Skin of body (tissue), 2 donors: ENCODE data around the gene DIS3L. TPM values are rescaled to one million over a fixed set of nuclear protein-coding genes. Genes with fewer than 3 reads are reported as not detected.
"Not testable (repeated sequence)": the region's sequence is repeated elsewhere in the genome, so short reads cannot be mapped to it uniquely, and the experiment has no call there.

ENCODE experiments used
- DNase-seq: peaks from one replicate; lab custom pipeline; 2025; lab: John Stamatoyannopoulos, UW
- total RNA-seq: library from RNA; depleted of rRNA; stranded (reverse); fragments of >200 nt; gene quantifications from one replicate; pipeline ENCODE4 v1.2.3, GENCODE V29; 2014

DIS3L gene
- total RNA-seq, 1 donor from 2014 or later: 27.3 TPM

- no peak for DNase-seq
Observed at GRCh38 chr15:66276546-66276945, 16.8 kb upstream of the DIS3L start.

GRCh38 chr15:66278056-66278455, 15.3 kb upstream of the DIS3L start:
- DNase-seq: no peak

DNA sequence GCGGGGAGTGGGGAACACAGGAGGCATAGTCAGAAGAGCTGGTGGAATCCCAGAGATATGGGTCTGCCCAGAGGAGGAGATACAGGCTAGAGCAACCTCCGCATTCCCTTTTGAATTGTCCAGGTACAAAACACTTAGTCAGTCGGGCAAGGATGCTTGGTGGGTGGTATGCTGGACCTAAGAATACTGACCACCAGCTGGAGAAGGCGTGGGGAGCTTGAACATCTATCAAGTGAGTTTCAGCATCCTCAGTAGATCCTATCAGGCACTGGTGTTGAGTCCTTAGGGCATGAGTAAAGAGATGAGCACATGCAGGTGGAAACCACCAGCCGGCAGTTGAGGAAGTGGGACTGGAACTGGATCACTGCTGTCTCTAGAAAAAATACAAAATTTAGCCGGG, 14.7 kb upstream of the DIS3L start:
- DNase-seq: no peak

DNA sequence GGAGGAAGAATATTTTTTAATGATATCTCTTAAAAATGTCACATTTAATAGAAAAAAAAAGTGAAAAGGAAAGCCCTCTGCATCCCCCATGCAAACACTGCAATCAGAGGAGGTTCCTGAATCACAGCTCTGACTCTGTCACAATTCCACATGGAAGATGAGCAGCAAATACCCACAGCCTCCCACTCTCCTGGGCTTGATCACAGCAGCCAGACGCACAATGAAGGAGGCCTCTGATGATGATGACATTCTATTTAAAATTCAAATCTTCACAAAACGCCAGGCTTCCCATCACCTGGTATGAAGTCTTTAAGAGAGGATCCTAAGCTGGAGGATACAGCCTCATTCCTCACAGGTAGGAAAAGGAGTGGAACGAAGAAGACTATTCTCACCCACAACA, 9.1 kb upstream of the DIS3L start:
- no peak for DNase-seq

GRCh38 chr15:66285533-66286280, 7.7 kb upstream of the DIS3L start:
- no peak for DNase-seq

- peak; percentile 12 for DNase-seq
Observed at GRCh38 chr15:66287461-66288057, 5.8 kb upstream of the DIS3L start.

GRCh38 chr15:66288093-66288492, 5.3 kb upstream of the DIS3L start:
- no peak for DNase-seq

DNA sequence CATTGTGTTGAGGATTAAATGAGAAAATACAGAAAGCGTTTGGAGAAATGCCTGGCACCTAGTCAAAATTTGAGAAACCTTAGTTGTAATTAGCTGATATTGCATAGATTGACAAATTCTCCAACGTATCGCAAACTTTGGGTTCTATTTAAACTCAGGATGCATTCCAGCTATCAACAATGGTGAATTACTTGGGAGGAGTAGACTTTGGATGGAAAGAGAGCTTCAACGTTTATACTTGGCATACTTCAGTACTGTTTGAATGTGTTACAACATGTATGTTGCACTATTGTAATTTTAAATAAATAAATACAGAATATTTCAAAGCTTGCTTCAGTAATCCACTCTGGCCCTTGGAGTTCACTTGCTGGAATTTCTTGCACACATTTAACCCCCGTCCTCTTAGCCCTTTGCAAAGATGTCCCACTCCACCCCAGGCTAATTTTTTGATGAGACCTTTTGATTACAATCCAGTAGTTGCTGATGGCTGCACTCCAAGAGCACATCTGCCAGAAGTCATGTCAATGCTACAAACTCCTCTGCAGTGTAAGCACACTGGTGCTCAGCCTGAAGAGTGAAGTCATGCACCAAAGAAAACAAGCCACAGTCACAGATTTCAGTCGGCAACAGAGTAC, 4.7 kb upstream of the DIS3L start:
- peak; percentile 75 for DNase-seq

- DNase-seq: no peak
Observed at GRCh38 chr15:66290007-66290406, 3.4 kb upstream of the DIS3L start.

DNA sequence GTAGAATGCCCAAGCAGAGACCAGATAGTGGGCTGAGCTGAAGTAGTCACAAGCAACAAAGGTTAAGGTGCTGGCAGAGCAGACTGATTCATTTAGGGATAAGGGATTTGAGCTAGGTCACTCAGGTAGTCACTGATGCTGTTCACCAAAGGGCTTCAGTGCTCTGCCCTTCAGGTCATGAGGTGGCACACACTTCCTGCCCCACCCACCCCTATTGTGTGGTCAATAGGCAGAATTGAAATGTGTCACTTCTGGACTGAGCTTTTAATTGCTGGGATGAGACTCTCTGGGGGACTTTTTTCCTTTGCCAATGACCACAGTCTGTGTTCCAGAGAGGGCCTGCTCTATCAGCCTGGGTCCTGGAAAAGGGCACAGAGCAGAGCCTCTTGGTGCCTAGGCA, 2.9 kb upstream of the DIS3L start:
- DNase-seq: no peak

GRCh38 chr15:66291816-66292570, 1.4 kb upstream of the DIS3L start:
- no peak for DNase-seq

- peak; percentile 56 for DNase-seq
Observed at GRCh38 chr15:66292571-66293418, 573 bp upstream of the DIS3L start.

GRCh38 chr15:66294157-66294931, 976 bp downstream of the DIS3L start:
- DNase-seq: peak; percentile 31

DNA sequence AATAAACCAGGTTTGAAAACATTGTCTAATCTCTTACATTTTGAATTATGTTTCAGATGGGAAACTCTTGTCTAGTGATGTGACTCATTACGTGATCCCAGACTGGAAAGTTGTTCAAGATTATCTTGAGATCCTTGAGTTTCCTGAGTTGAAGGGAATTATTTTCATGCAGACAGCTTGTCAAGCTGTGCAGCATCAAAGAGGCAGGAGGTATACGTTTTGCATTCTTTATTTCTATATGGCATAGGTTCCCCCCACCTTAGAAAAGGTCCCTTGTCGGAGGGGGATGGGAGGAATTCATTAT, 1.5 kb downstream of the DIS3L start:
- no peak for DNase-seq

GRCh38 chr15:66296186-66296585, 2.8 kb downstream of the DIS3L start:
- DNase-seq: no peak

- peak; percentile 66 for DNase-seq
Observed at GRCh38 chr15:66298803-66299251, 5.5 kb downstream of the DIS3L start.

GRCh38 chr15:66302489-66303278, 9.3 kb downstream of the DIS3L start:
- peak; percentile 10 for DNase-seq

GRCh38 chr15:66304425-66304824, 11.1 kb downstream of the DIS3L start:
- DNase-seq: not testable (repeated sequence)

DNA sequence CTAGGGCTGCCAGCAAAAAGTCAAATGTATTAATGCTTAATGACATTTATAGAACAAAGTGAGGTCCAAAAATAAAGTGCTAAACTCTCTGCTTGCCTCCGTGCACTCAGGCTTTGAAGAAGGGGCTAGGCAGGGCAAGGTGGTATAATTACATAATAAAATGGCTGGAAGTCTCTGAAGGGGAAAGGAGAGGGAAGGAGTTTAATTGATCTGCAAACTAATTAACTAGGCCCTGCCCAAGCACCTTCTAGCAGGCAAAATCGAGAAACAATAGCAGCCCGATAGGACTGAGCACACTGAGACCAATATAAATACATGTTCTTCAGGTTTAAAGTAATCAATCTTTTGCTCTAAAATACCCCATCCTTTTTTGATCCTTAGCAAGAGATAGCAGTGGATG, 13.0 kb downstream of the DIS3L start:
- no peak for DNase-seq

- DNase-seq: no peak
Observed at GRCh38 chr15:66308531-66308930, 15.2 kb downstream of the DIS3L start.
